ENCODE data around the gene TMPO. TPM values are rescaled to one million over a fixed set of nuclear protein-coding genes. Genes with fewer than 3 reads are reported as not detected.
"Not testable (repeated sequence)": the region's sequence is repeated elsewhere in the genome, so short reads cannot be mapped to it uniquely, and the experiment has no call there.

TMPO gene
- total RNA-seq: 16.2 TPM
- long read RNA-seq, full-length matches to known transcripts: 13 of 19 reads
- long read RNA-seq, partial matches to known transcripts: 2 of 19 reads
- long read RNA-seq, other reads (novel, unspliced or antisense): 4 of 19 reads

- intact Hi-C loops (cut with micrococcal nuclease): no loop called here
- ATAC-seq (peak; percentile 100), DNase-seq (peak; percentile 95)
Observed at GRCh38 chr12:98515287-98516110, at the start of gene TMPO. TSS of gene TMPO (plus strand) at chr12:98515590. CDS start at chr12:98515868, 278 bp downstream.

GRCh38 chr12:98465950-98466602, 49.3 kb upstream of the TMPO start:
- ATAC-seq (no peak), DNase-seq (no peak)

GRCh38 chr12:98466640-98467400, 48.6 kb upstream of the TMPO start:
- DNase-seq (no peak), ATAC-seq (no peak)

More at GRCh38 chr12:98465950-98466602, 49.3 kb upstream of the TMPO start:
- intact Hi-C loops (cut with micrococcal nuclease): no loop called here

GRCh38 chr12:98469109-98469508, 46.3 kb upstream of the TMPO start:
- DNase-seq (no peak), ATAC-seq (no peak)
- intact Hi-C loops (cut with micrococcal nuclease): no loop called here

More at GRCh38 chr12:98466640-98467400, 48.6 kb upstream of the TMPO start:
- intact Hi-C loops (cut with micrococcal nuclease): no loop called here

GRCh38 chr12:98470469-98471082, 44.8 kb upstream of the TMPO start:
- ATAC-seq: no peak
- intact Hi-C loops (cut with micrococcal nuclease): no loop called here
- no peak for DNase-seq

- peak; percentile 28 for ATAC-seq
- intact Hi-C loops (cut with micrococcal nuclease): no loop called here
- DNase-seq: no peak
Observed at GRCh38 chr12:98471085-98471484, 44.3 kb upstream of the TMPO start.

GRCh38 chr12:98475565-98475908, 39.9 kb upstream of the TMPO start:
- DNase-seq (no peak), ATAC-seq (no peak)
- intact Hi-C loops (cut with micrococcal nuclease): no loop called here

GRCh38 chr12:98478606-98479005, 36.8 kb upstream of the TMPO start:
- DNase-seq: no peak
- intact Hi-C loops (cut with micrococcal nuclease): no loop called here
- ATAC-seq: no peak

- no peak for ATAC-seq
- DNase-seq: no peak
- intact Hi-C loops (cut with micrococcal nuclease): no loop called here
Observed at GRCh38 chr12:98483621-98484503, 31.5 kb upstream of the TMPO start.

- DNase-seq (no peak), ATAC-seq (no peak)
- intact Hi-C loops (cut with micrococcal nuclease): no loop called here
Observed at GRCh38 chr12:98485792-98486340, 29.5 kb upstream of the TMPO start.

GRCh38 chr12:98488416-98488815, 27.0 kb upstream of the TMPO start:
- intact Hi-C loops (cut with micrococcal nuclease); DNase-seq; ATAC-seq: not testable (repeated sequence)

- intact Hi-C loops (cut with micrococcal nuclease): no loop called here
- ATAC-seq (no peak), DNase-seq (no peak)
Observed at GRCh38 chr12:98489176-98489575, 26.2 kb upstream of the TMPO start.

- peak; percentile 87 for DNase-seq
- intact Hi-C loops (cut with micrococcal nuclease): no loop called here
- peak; percentile 89 for ATAC-seq
Observed at GRCh38 chr12:98490501-98491453, 24.6 kb upstream of the TMPO start.

GRCh38 chr12:98492580-98493140, 22.7 kb upstream of the TMPO start:
- no peak for DNase-seq
- no peak for ATAC-seq
- intact Hi-C loops (cut with micrococcal nuclease): no loop called here

- intact Hi-C loops (cut with micrococcal nuclease): loop anchor here (10.0 kb wide), 1 partner anchor 76 kb away; no protein-coding TSS in a partner anchor
- ATAC-seq, DNase-seq: not testable (repeated sequence)
Observed at GRCh38 chr12:98501266-98501629, 14.1 kb upstream of the TMPO start.

GRCh38 chr12:98503342-98503591, 12.1 kb upstream of the TMPO start:
- intact Hi-C loops (cut with micrococcal nuclease): loop anchor here (10.0 kb wide), 1 partner anchor 78 kb away; no protein-coding TSS in a partner anchor
- ATAC-seq: peak; percentile 93
- peak; percentile 89 for DNase-seq
